ENCODE data around the gene FAM234A.
"Not testable (repeated sequence)": the region's sequence is repeated elsewhere in the genome, so short reads cannot be mapped to it uniquely, and the experiment has no call there.

FAM234A gene

GRCh38 chr16:265711-266110 is 31.1 kb downstream of the FAM234A start:
- DNase-seq (ENCODE audit: low spot score) = no peak

- no peak for DNase-seq (ENCODE audit: low spot score)
Measured at GRCh38 chr16:266258-267164, 31.9 kb downstream of the FAM234A start.

- not testable (repeated sequence) for DNase-seq (ENCODE audit: low spot score)
Measured at GRCh38 chr16:267562-267961, 32.9 kb downstream of the FAM234A start.

GRCh38 chr16:268141-269053 is 33.8 kb downstream of the FAM234A start:
- no peak for DNase-seq (ENCODE audit: low spot score)

- no peak for DNase-seq (ENCODE audit: low spot score)
Measured at GRCh38 chr16:269061-269796, 34.6 kb downstream of the FAM234A start.

GRCh38 chr16:270381-271255 is 36.0 kb downstream of the FAM234A start:
- DNase-seq (ENCODE audit: low spot score) = no peak

GRCh38 chr16:272633-273546 is 38.3 kb downstream of the FAM234A start:
- no peak for DNase-seq (ENCODE audit: low spot score)

GRCh38 chr16:273547-274421 is 39.2 kb downstream of the FAM234A start:
- DNase-seq (ENCODE audit: low spot score) = no peak

- DNase-seq (ENCODE audit: low spot score) = no peak
Measured at GRCh38 chr16:275041-275641, 40.5 kb downstream of the FAM234A start.

- DNase-seq (ENCODE audit: low spot score) = no peak
Measured at GRCh38 chr16:275786-276232, 41.2 kb downstream of the FAM234A start, which contains the start of gene RGS11. Gene RGS11 (minus strand): TSS chr16:275944. CDS start chr16:275911, 33 bp downstream.

GRCh38 chr16:276426-277077 is 41.9 kb downstream of the FAM234A start:
- no peak for DNase-seq (ENCODE audit: low spot score)

- no peak for DNase-seq (ENCODE audit: low spot score)
Measured at GRCh38 chr16:278863-279366, 44.3 kb downstream of the FAM234A start.

- DNase-seq (ENCODE audit: low spot score) = no peak
Measured at GRCh38 chr16:279531-279930, 44.9 kb downstream of the FAM234A start.

GRCh38 chr16:280005-280460 is 45.4 kb downstream of the FAM234A start:
- DNase-seq (ENCODE audit: low spot score) = no peak

- DNase-seq (ENCODE audit: low spot score) = no peak
Measured at GRCh38 chr16:280552-280951, 45.9 kb downstream of the FAM234A start, which contains the start of gene ARHGDIG. Gene ARHGDIG (plus strand): TSS chr16:280591. CDS start chr16:280681, 90 bp downstream.

GRCh38 chr16:280991-281659 is 46.5 kb downstream of the FAM234A start:
- DNase-seq (ENCODE audit: low spot score) = no peak

Measured in hepatic stellate cell (primary cell).